Measurements from ENCODE around the gene MLLT3.

- no peak for TF ChIP-seq CTCF (conservative IDR thresholded peaks at IDR 0.05 in 1 of 2, IDR thresholded peaks at IDR 0.05 in 1 of 2; ENCODE audit: low read depth in 1 of 2, low read length in 2 of 2)
- TF ChIP-seq EZH2 (IDR thresholded peaks at IDR 0.05; ENCODE audit: low read length, missing control alignments), result no peak
These were observed 84.2 kb downstream of the MLLT3 start for GRCh38 chr9:20538092-20538491.
